Measurements from ENCODE around the gene LPP. TPM values are rescaled to one million over a fixed set of nuclear protein-coding genes. Genes with fewer than 3 reads are reported as not detected.

The LPP gene
- total and polyA plus RNA-seq, 9 of the 15 experiments (the other 6 are each of a cell fraction or from before 2014, with no cell fraction given): 0.07 to 0.18 TPM; not detected in 7

DNA sequence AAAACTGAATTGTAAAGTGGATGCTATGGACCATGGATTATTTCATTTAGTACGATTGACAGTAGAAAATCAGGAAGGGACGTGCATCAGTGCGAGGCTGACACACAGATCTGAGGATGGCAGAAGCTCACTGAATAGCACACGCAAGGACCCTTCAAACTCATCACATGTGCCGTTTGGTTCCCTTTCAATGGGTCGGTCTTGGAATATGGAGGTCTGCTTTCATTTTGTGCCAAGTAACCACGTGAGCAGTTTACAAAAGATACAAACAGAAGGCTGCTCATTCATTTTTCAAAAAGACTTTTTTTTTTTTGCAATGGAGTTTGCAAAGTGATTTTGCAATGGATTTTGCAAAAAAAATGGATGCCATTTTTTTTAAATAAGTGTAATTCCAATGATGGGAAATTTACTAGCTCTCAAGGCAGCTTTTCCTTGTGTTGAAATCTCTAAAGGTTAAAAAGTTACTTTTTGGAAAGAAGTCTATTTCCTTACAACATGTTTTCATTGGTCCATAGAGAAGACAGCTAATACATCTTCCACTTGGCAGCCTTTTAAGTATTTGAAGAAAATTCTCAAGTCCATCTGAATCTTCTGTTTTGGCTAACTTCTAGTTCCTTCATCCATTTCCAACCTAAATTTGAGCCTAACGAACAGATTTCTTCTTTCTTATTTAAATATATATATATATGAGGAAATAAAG, 625.5 kb downstream of the LPP start:
- no peaks in the 10 kb centered on the region for H3K36me3 ChIP-seq (ENCODE audit: control insufficient read depth, insufficient read depth, low read length)
- no peak overlapping the region for H3K4me2 ChIP-seq (ENCODE audit: insufficient read depth, low read length)
- H4K20me1 ChIP-seq (replicated peaks; ENCODE audit: control insufficient read depth, insufficient read depth, low read length): no peaks in the 10 kb centered on the region
- no peak overlapping the region for H3K27ac ChIP-seq (ENCODE audit: extremely low read depth, low read depth, low read length)
- DNase-seq (ENCODE audit: extremely low read depth in 1 of 4, low spot score in 3 of 4) (no peak), FAIRE-seq (no peak), ATAC-seq (no peak)
- no peaks in the 10 kb centered on the region for H3K79me2 ChIP-seq (ENCODE audit: control insufficient read depth, insufficient read depth, low read length)
- H3K9me1 ChIP-seq (ENCODE audit: control insufficient read depth, insufficient read depth, low read length): no peaks in the 10 kb centered on the region
- POLR2A ChIA-PET: no interaction called here
- 0% methylated on average over 8 of the region's 8 CpGs for WGBS (ENCODE audit: insufficient coverage, low coverage, missing lambda C conversion rate)
- no peaks in the 10 kb centered on the region for H3K27me3 ChIP-seq (ENCODE audit: control insufficient read depth in 2 of 2, insufficient read depth in 2 of 2, low read length in 2 of 2)
- H2AFZ ChIP-seq (ENCODE audit: low read depth, low read length): no peak overlapping the region
- H3K4me1 ChIP-seq (replicated peaks in 1 of 2; ENCODE audit: control insufficient read depth in 2 of 2, insufficient read depth in 2 of 2, low read length in 2 of 2): no peaks in the 10 kb centered on the region
- TF ChIP-seq MBD2 (IDR thresholded peaks at IDR 0.05; ENCODE audit: borderline replicate concordance, low read depth) (no peak), RFX5 (IDR thresholded peaks at IDR 0.05; ENCODE audit: low read depth, low read length) (no peak)
- H3K9me3 ChIP-seq (replicated peaks; ENCODE audit: control insufficient read depth, insufficient read depth, low read depth, low read length): no peaks in the 10 kb centered on the region
- no peak overlapping the region for H3K9ac ChIP-seq (ENCODE audit: insufficient read depth in 1 of 2, low read depth in 2 of 2, low read length in 2 of 2)
- in situ Hi-C loops (cut with MboI) (no loop called here), intact Hi-C loops (cut with micrococcal nuclease) (no loop called here)
- no TSS peak for BruUV-seq (replicated peaks)
- H3K4me3 ChIP-seq: no peak overlapping the region
- CTCF ChIA-PET (ENCODE audit: low intra/inter-chr PET ratio): no interaction called here

DNA sequence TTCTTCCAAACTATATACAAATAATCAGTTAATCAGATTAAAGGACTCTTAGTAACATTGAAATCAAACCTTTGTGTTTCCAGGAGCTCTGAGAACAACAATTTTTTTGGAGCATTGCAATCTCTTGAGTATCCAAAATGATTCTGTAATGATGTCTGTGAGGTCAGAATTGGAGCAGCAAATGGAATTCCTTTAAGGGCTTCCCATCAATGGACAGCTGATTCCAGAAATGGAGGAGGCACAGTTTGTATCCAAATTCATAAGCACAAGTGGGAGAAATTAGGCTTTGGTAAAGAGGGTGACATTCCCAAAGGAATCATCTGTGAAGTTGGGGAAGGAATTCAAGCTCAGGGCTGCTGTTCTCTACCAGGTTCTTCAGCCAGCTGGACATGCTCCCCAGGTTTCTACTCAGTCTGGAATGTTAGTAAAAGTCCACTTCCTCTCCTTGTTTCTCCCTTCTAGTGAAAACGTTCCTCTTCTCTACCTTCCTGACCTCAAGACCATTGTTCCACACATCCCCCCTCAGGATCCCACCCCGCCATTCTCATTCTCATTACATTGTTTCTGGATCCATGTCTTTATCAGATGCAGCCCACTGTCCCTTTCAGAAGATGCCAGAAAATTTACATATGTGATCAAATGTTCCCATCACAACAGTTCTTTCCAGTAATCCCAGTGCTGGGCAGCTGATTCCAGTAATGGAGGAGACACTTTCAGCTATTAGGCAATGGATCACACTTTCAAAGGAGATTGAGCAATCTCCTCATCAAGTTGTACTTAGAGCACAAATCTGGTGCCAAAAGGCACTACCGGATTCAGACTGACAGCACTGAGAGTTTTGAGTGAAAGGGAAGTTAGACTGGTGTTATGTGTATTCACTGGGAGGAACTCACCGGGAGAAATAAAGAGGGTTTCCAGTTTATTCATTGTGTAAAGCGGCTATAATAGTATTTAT, 626.5 kb downstream of the LPP start:
- Histone ChIP-seq H3K27ac (ENCODE audit: extremely low read depth, low read depth, low read length) (no peak overlapping the region), H3K4me2 (ENCODE audit: insufficient read depth, low read length) (no peak overlapping the region), H4K20me1 (replicated peaks; ENCODE audit: control insufficient read depth, insufficient read depth, low read length) (no peaks in the 10 kb centered on the region), H3K4me1 (replicated peaks in 1 of 2; ENCODE audit: control insufficient read depth in 2 of 2, insufficient read depth in 2 of 2, low read length in 2 of 2) (no peaks in the 10 kb centered on the region), H3K9me1 (ENCODE audit: control insufficient read depth, insufficient read depth, low read length) (no peaks in the 10 kb centered on the region), H3K9ac (ENCODE audit: insufficient read depth in 1 of 2, low read depth in 2 of 2, low read length in 2 of 2) (no peak overlapping the region), H3K36me3 (ENCODE audit: control insufficient read depth, insufficient read depth, low read length) (no peaks in the 10 kb centered on the region), H3K9me3 (replicated peaks; ENCODE audit: control insufficient read depth, insufficient read depth, low read depth, low read length) (no peaks in the 10 kb centered on the region), H3K27me3 (ENCODE audit: control insufficient read depth in 2 of 2, insufficient read depth in 2 of 2, low read length in 2 of 2) (no peaks in the 10 kb centered on the region), H3K4me3 (no peak overlapping the region), H2AFZ (ENCODE audit: low read depth, low read length) (no peak overlapping the region), H3K79me2 (ENCODE audit: control insufficient read depth, insufficient read depth, low read length) (no peaks in the 10 kb centered on the region)
- no peak for FAIRE-seq
- ATAC-seq: no peak
- no peak for DNase-seq (ENCODE audit: extremely low read depth in 1 of 4, low spot score in 3 of 4)
- 2% methylated on average over 5 of the region's 5 CpGs for WGBS (ENCODE audit: insufficient coverage, low coverage, missing lambda C conversion rate)
- intact Hi-C loops (cut with micrococcal nuclease): no loop called here
- ChIA-PET POLR2A (no interaction called here), CTCF (ENCODE audit: low intra/inter-chr PET ratio) (no interaction called here)
- no TSS peak for BruUV-seq (replicated peaks)
- no peak for TF ChIP-seq FOXA3 (CRISPR knock-in tag; conservative IDR thresholded peaks at IDR 0.05 in 1 of 2, IDR thresholded peaks at IDR 0.05 in 1 of 2)
- TF ChIP-seq ETS2 (tag; IDR thresholded peaks at IDR 0.05; ENCODE audit: borderline replicate concordance, poor library complexity, severe bottlenecking): no peak
- no peak for TF ChIP-seq ZNF174 (CRISPR knock-in tag; IDR thresholded peaks at IDR 0.05)
- TF ChIP-seq NCOA6 (IDR thresholded peaks at IDR 0.05): no peak
- no peak for TF ChIP-seq ZNF699 (CRISPR knock-in tag; IDR thresholded peaks at IDR 0.05; ENCODE audit: insufficient replicate concordance)
- in situ Hi-C loops (cut with MboI): no loop called here

All from K562 (cell line).